BE2C (cell line): Measurements from ENCODE around the gene SEMA4F.

ENCODE experiments used
- DNase-seq: peaks from one replicate; pipeline ENCODE4 v3.0.0-alpha.2; 2020
- H3K27me3 ChIP-seq: fragments of 250-450 bp; sonication (Bioruptor Pico); 2 replicates; pipeline ENCODE4 v1.5.1; 2020; ENCODE audit warnings: mild to moderate bottlenecking
- H3K36me3 ChIP-seq: fragments of 250-450 bp; sonication (Bioruptor Pico); 2 replicates; pipeline ENCODE4 v1.5.1; 2020; ENCODE audit warnings: mild to moderate bottlenecking
- H3K4me1 ChIP-seq: fragments of 250-450 bp; sonication (Bioruptor Pico); 2 replicates; pipeline ENCODE4 v1.5.1; 2020
- H3K4me3 ChIP-seq: 2 replicates; pipeline ENCODE4 v1.5.1; 2011; ENCODE audit warnings: low read depth, low read length
- H3K9me3 ChIP-seq: fragments of 250-450 bp; sonication (Bioruptor Pico); 2 replicates; pipeline ENCODE4 v1.5.1; 2020
- TF ChIP-seq, protein P1 (sequence below): IDR thresholded peaks from 2 replicates; pipeline ENCODE4 v1.5.1; 2012; ENCODE audit warnings: mild to moderate bottlenecking, low read depth, low read length

SEMA4F gene

DNA sequence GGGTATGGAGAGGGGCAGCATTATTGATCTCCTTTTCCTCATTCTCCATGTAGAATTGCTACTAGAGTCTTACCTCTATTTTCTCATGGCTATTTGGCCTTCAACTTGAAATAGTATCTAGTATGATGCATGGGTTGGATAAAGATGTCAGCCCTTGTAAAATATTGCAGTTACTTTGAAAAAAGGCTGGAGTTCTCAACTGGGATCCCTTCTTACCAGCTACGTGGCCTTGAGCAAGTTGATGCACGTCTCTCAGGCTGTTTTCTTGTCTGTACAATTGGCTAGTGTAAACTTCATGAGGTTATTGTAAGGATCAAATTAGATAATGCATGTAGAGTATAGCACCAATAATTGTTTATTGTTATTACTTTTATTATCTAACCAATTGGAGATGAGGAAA is 50.2 kb downstream of the SEMA4F start:
- Histone ChIP-seq H3K27me3 (no peaks in the 10 kb centered on the region), H3K9me3 (no peaks in the 10 kb centered on the region), H3K4me1 (no peaks in the 10 kb centered on the region), H3K4me3 (no peak overlapping the region), H3K36me3 (no peaks in the 10 kb centered on the region)
- DNase-seq: no peak
- TF ChIP-seq, protein P1, sequence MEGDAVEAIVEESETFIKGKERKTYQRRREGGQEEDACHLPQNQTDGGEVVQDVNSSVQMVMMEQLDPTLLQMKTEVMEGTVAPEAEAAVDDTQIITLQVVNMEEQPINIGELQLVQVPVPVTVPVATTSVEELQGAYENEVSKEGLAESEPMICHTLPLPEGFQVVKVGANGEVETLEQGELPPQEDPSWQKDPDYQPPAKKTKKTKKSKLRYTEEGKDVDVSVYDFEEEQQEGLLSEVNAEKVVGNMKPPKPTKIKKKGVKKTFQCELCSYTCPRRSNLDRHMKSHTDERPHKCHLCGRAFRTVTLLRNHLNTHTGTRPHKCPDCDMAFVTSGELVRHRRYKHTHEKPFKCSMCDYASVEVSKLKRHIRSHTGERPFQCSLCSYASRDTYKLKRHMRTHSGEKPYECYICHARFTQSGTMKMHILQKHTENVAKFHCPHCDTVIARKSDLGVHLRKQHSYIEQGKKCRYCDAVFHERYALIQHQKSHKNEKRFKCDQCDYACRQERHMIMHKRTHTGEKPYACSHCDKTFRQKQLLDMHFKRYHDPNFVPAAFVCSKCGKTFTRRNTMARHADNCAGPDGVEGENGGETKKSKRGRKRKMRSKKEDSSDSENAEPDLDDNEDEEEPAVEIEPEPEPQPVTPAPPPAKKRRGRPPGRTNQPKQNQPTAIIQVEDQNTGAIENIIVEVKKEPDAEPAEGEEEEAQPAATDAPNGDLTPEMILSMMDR: no peak

DNA sequence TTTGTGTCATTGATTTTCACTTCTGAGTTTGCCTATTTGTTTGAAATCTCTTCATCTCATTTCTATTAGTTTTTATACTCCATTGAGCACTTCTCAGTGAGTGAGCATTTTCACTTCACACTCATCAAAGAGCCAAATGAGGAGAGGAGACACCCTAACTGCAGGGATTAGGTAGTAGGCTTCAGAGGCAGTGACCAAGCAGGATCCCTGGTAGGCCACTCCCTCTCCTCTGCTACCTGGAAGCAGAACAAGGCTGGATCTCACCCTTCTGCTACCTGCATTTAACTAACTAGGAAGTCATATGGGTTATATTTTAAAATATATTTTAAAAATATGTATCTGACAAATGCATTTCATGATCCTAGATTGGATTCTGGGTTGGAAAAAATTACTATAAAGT is 52.7 kb downstream of the SEMA4F start:
- TF ChIP-seq, protein P1: no peak
- Histone ChIP-seq H3K27me3 (no peaks in the 10 kb centered on the region), H3K4me1 (no peaks in the 10 kb centered on the region), H3K9me3 (no peaks in the 10 kb centered on the region), H3K4me3 (no peak overlapping the region), H3K36me3 (no peaks in the 10 kb centered on the region)
- no peak for DNase-seq

DNA sequence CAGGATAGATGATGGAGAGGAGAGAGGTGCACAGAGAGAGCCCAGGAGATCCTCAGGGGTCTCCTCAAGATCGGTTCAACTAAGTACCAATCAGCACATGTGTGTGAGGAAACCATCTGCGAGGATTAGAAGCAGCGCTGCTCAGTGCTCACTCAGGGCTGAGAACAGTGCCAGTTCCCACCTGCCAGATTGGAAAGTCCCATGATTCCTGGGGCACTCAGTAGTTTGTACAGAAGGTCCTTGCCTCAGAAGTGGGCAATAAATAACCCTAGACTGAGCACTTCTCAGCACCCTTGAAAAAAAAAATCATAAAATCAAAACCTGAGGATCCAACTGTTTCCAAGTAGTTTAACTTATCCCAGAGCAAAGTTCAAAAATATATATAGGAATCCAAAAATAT is 53.8 kb downstream of the SEMA4F start:
- no peak for DNase-seq
- Histone ChIP-seq H3K4me3 (no peak overlapping the region), H3K27me3 (no peaks in the 10 kb centered on the region), H3K9me3 (no peaks in the 10 kb centered on the region), H3K4me1 (no peaks in the 10 kb centered on the region), H3K36me3 (no peaks in the 10 kb centered on the region)
- TF ChIP-seq, protein P1: no peak

DNA sequence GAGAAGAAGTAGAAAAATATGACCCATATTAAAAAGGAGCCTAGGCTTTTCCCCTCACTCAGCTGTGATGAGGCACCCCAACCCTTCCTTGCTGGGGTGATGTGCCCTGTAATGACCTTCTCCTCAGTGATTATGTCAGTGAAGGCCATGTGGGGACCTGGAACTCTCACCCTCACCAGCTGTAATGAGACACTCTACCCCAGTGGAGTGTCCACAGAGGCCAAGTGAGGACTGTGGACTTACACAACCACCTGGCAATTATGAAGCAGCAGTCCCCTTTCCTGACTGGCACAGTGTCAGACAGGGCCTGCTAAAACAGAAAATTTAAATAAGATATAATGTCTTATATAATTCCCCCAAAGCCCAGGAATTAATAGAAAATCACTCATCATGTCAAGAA is 54.2 kb downstream of the SEMA4F start:
- no peaks in the 10 kb centered on the region for H3K9me3 ChIP-seq
- H3K36me3 ChIP-seq: no peaks in the 10 kb centered on the region
- no peaks in the 10 kb centered on the region for H3K27me3 ChIP-seq
- DNase-seq: no peak
- no peaks in the 10 kb centered on the region for H3K4me1 ChIP-seq
- TF ChIP-seq, protein P1: no peak
- H3K4me3 ChIP-seq: no peak overlapping the region

DNA sequence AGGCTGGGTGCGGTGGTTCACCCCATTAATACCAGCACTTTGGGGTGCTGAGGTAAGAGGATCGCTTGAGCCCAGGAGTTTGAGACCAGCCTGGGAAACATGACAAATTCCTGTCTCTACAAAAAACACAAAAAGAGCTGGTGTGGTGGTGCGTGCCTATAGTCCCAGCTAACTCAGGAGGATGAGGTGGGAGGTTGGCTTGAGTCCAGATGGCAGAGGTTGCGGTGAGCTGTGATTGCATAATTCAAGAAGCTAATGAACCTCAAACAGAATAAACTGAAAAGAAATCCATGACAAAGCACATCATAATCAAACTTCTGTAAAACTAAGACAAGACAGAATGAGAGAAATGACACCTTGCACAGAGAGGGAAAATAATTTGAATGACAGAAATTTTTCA is 54.8 kb downstream of the SEMA4F start:
- Histone ChIP-seq H3K4me3 (no peak overlapping the region), H3K9me3 (no peaks in the 10 kb centered on the region), H3K36me3 (no peaks in the 10 kb centered on the region), H3K4me1 (no peaks in the 10 kb centered on the region), H3K27me3 (no peaks in the 10 kb centered on the region)
- TF ChIP-seq, protein P1: no peak
- no peak for DNase-seq

DNA sequence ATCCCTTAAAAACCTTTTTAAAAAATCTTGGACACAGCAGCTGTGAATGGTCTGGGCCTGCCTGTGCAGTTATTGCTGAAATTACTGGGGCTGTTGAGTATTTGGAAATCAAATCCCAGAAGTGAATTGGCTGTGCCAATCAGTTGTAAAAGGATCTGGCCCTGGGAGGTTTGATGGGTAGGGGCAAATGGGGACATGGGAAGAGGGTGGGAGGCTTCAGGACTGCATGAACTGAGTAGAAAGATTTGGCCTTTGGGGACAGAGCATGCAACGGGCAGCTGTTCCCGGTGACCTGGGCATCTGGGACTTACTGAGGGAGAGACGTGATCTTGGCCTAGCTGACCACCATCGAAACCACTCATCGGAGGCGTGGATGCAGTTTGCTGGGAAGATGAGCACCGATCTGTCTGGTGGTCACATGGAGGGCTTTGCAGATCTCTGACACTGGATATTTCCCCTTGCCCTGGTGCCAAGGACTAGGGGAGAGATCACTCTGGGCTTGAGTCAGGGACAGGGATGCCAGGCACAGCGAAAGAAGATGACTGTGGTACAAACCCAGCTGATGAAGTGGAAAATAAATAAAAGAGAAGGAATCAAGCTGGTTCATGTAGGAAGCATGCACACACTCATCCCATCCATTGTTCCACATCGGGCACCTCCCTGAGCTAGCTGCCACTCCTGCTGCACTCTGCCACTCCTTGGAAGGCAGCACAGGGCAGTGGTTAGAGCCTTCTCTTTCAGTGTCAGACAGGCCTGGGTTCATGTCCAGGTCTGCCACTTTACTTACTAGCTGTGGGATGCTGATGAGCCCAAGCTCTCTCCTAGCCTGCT is 58.4 kb downstream of the SEMA4F start:
- DNase-seq: no peak
- no peak overlapping the region for H3K4me3 ChIP-seq
- no peaks in the 10 kb centered on the region for H3K9me3 ChIP-seq
- no peaks in the 10 kb centered on the region for H3K4me1 ChIP-seq
- no peaks in the 10 kb centered on the region for H3K36me3 ChIP-seq
- no peaks in the 10 kb centered on the region for H3K27me3 ChIP-seq
- TF ChIP-seq, protein P1: no peak
